Tibial nerve (tissue), 4 donors: ENCODE results near the gene HK3.
"Not testable (repeated sequence)": the region's sequence is repeated elsewhere in the genome, so short reads cannot be mapped to it uniquely, and the experiment has no call there.

Experiments used
- EP300 ChIP-seq, 2 donors: sonication (generic); formaldehyde crosslinking; IDR thresholded peaks; one replicate each; pipeline ENCODE4 v1.6.1; 2017; ENCODE audit warnings: antibody characterized with exemption in 2 of 2, mild to moderate bottlenecking in 1 of 2
- POLR2A ChIP-seq, 2 donors: fragments of 450-650 bp; IDR thresholded peaks; one replicate each; pipeline ENCODE4 v1.6.1; 2017; ENCODE audit warnings: antibody characterized with exemption in 2 of 2, mild to moderate bottlenecking in 2 of 2, moderate library complexity in 2 of 2
- TF ChIP-seq, protein P1 (sequence below), 5 experiments: fragments of 200-600 bp in 3 of 5; fragments of 450-650 bp in 2 of 5; sonication (generic) in 3 of 5; IDR thresholded peaks; one replicate each; pipeline ENCODE4 v1.5.1; 2016 to 2019; ENCODE audit warnings: antibody characterized with exemption in 5 of 5, mild to moderate bottlenecking in 3 of 5, moderate library complexity in 2 of 5

DNA sequence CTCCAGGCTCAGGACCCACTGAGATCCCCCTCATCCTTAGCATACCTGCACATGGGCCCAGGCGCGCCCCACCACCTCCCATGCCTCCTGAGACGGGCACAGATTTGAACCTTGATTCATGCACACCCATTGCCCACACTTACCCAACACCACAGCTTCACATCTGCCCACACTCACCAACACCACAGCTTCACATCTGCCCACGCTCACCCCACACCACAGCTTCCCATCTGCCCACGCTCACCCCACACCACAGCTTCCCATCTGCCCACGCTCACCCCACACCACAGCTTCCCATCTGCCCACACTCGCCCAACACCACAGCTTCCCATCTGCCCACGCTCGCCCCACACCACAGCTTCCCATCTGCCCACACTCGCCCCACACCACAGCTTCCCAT, 28.5 kb downstream of the HK3 start:
- TF ChIP-seq, protein P1, sequence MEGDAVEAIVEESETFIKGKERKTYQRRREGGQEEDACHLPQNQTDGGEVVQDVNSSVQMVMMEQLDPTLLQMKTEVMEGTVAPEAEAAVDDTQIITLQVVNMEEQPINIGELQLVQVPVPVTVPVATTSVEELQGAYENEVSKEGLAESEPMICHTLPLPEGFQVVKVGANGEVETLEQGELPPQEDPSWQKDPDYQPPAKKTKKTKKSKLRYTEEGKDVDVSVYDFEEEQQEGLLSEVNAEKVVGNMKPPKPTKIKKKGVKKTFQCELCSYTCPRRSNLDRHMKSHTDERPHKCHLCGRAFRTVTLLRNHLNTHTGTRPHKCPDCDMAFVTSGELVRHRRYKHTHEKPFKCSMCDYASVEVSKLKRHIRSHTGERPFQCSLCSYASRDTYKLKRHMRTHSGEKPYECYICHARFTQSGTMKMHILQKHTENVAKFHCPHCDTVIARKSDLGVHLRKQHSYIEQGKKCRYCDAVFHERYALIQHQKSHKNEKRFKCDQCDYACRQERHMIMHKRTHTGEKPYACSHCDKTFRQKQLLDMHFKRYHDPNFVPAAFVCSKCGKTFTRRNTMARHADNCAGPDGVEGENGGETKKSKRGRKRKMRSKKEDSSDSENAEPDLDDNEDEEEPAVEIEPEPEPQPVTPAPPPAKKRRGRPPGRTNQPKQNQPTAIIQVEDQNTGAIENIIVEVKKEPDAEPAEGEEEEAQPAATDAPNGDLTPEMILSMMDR (IDR thresholded peaks at IDR 0.05), result not testable (repeated sequence)
- not testable (repeated sequence) for TF ChIP-seq POLR2A, EP300 (IDR thresholded peaks at IDR 0.05)
